GM06990 (cell line): ENCODE measurements around the gene BRPF1.

Source experiments
- DNase-seq: peaks from one replicate; pipeline ENCODE4 v3.0.0-alpha.2; 2011; ENCODE audit not compliant: insufficient read length; ENCODE audit errors: extremely low read depth
- H3K27me3 ChIP-seq: replicated peaks from 2 replicates; pipeline ENCODE4 v1.6.0; 2011; ENCODE audit warnings: low read length; ENCODE audit not compliant: control insufficient read depth, insufficient read depth
- H3K36me3 ChIP-seq: 2 replicates; pipeline ENCODE4 v1.5.1; 2011; ENCODE audit warnings: low read length; ENCODE audit not compliant: control insufficient read depth, insufficient read depth
- H3K4me3 ChIP-seq: replicated peaks from 2 replicates; pipeline ENCODE4 v1.5.1; 2011; ENCODE audit warnings: low read depth, mild to moderate bottlenecking, control low read depth, low read length
- TF ChIP-seq, protein P1 (sequence below): IDR thresholded peaks from 2 replicates; pipeline ENCODE4 v1.5.1; 2011; ENCODE audit warnings: low read length, control low read depth, mild to moderate bottlenecking, inconsistent platforms; ENCODE audit not compliant: insufficient read depth, poor library complexity, severe bottlenecking

BRPF1 gene

DNA sequence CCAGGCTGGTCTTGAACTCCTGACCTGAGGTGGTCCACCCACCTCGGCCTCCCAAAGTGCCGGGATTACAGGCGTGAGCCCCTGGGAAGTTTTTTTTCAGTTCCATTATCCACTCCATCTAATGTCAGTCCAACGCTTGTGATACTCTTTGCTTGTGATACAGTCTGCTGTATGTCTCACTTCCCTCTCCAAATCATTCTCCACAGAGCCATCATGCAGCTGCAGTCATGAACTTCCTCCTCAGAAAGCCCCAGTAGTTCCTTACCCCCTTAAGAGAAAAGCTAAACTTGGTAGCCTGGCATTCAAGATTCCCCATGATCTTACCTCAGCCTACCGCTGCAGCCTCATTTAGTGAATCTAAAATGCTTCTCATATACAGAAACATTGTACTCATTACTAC lies 63.7 kb downstream of the BRPF1 start:
- peaks cover 22% of the 10 kb centered on the region for H3K36me3 ChIP-seq
- no peak overlapping the region; the same call in 1 of the 2 replicates for H3K4me3 ChIP-seq
- TF ChIP-seq, protein P1, sequence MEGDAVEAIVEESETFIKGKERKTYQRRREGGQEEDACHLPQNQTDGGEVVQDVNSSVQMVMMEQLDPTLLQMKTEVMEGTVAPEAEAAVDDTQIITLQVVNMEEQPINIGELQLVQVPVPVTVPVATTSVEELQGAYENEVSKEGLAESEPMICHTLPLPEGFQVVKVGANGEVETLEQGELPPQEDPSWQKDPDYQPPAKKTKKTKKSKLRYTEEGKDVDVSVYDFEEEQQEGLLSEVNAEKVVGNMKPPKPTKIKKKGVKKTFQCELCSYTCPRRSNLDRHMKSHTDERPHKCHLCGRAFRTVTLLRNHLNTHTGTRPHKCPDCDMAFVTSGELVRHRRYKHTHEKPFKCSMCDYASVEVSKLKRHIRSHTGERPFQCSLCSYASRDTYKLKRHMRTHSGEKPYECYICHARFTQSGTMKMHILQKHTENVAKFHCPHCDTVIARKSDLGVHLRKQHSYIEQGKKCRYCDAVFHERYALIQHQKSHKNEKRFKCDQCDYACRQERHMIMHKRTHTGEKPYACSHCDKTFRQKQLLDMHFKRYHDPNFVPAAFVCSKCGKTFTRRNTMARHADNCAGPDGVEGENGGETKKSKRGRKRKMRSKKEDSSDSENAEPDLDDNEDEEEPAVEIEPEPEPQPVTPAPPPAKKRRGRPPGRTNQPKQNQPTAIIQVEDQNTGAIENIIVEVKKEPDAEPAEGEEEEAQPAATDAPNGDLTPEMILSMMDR, result no peak
- H3K27me3 ChIP-seq, result no peaks in the 10 kb centered on the region
- no peak for DNase-seq

DNA sequence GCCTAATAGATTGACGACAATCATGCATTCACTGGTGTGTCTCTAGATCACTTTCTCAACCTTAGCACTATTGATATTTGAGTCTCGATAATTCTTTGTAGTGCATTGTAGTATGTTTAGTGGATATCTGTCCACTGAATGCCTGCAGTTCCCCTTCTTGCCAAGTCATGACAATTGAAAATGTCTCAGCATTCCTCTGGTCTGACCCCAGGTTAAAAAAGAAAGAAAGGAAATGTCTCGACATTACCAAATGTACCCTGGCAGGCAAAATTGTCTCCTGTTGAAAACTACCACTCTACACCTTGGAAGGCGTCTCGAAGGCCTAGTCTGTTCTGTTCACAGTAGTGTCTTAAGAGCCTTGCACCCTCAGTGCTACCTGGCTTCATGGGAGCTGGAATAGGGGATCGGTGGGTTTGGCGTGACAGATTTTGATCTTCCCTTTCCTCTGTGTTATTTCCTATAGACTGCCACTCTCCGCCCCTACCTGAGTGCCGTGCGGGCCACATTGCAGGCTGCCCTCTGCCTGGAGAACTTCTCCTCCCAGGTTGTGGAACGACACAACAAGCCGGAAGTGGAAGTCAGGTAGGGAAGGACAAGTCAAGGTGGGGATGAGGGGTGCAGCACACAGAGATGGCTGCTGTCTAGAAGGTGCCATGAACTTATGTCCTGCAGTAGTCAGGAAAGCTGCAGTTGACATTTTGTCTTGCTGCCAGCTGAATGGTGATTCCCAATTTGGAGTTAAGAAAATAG lies 65.8 kb downstream of the BRPF1 start:
- H3K4me3 ChIP-seq, result no peak overlapping the region
- TF ChIP-seq, protein P1, result no peak
- no peaks in the 10 kb centered on the region for H3K27me3 ChIP-seq
- no peak for DNase-seq
- peaks cover 29% of the 10 kb centered on the region for H3K36me3 ChIP-seq
